CD4-positive, CD25-positive, alpha-beta regulatory T cell (primary cell): ENCODE data around the gene RRP9. TPM values are rescaled to one million over a fixed set of nuclear protein-coding genes. Genes with fewer than 3 reads are reported as not detected.
"Not testable (repeated sequence)": the region's sequence is repeated elsewhere in the genome, so short reads cannot be mapped to it uniquely, and the experiment has no call there.

Source experiments
- ATAC-seq, 2 donors: fragments of 150-1000 bp; cut with Tn5 transposase; one replicate each; pipeline ENCODE4 v1.10.0; 2021; ENCODE audit warnings: low read depth in 2 of 2, moderate number of reproducible peaks in 2 of 2, moderate library complexity in 1 of 2
- DNase-seq, 3 donors: peaks; one replicate each; pipeline versions ENCODE4 v3.0.0 to v3.0.0-alpha.2; 2012 to 2022; ENCODE audit warnings: mixed read lengths in 1 of 3
- H3K27ac ChIP-seq: one replicate; pipeline ENCODE4 v1.7.0; 2013; ENCODE audit warnings: mild to moderate bottlenecking, low read length; ENCODE audit not compliant: insufficient read depth, poor library complexity, severe bottlenecking
- H3K27me3 ChIP-seq: one replicate; pipeline ENCODE4 v1.7.0; 2013; ENCODE audit warnings: low read length; ENCODE audit not compliant: control insufficient read depth, insufficient read depth
- H3K36me3 ChIP-seq: one replicate; pipeline ENCODE4 v1.7.0; 2013; ENCODE audit warnings: mild to moderate bottlenecking, low read length, moderate library complexity; ENCODE audit not compliant: control insufficient read depth, insufficient read depth
- H3K4me1 ChIP-seq: 2 replicates; pipeline ENCODE4 v1.7.0; 2013; ENCODE audit warnings: mild to moderate bottlenecking, low read length; ENCODE audit not compliant: insufficient read depth, control insufficient read depth, poor library complexity, severe bottlenecking
- H3K4me3 ChIP-seq: one replicate; pipeline ENCODE4 v1.7.0; 2013; ENCODE audit warnings: low read depth, mild to moderate bottlenecking, low read length, moderate library complexity
- H3K9me3 ChIP-seq, 2 experiments: 1 replicate in 1 of 2; 2 replicates in 1 of 2; pipeline ENCODE4 v1.7.0; 2013; ENCODE audit warnings: low read length in 2 of 2, mild to moderate bottlenecking in 1 of 2, moderate library complexity in 1 of 2; ENCODE audit not compliant: control insufficient read depth in 2 of 2
- H3K27ac Mint-ChIP-seq, 3 donors: one replicate each; pipeline ENCODE4 v1.8.0; 2020 to 2022; ENCODE audit warnings: mild to moderate bottlenecking in 3 of 3, mixed read lengths in 3 of 3, moderate library complexity in 2 of 3
- H3K27me3 Mint-ChIP-seq: one replicate; pipeline ENCODE4 v1.8.0; 2022; ENCODE audit warnings: mild to moderate bottlenecking, mixed read lengths
- H3K36me3 Mint-ChIP-seq: one replicate; pipeline ENCODE4 v1.8.0; 2020; ENCODE audit warnings: mixed read lengths
- H3K4me1 Mint-ChIP-seq, 4 donors: one replicate each; pipeline ENCODE4 v1.8.0; 2020 to 2022; ENCODE audit warnings: mixed read lengths in 4 of 4, mild to moderate bottlenecking in 1 of 4
- H3K4me3 Mint-ChIP-seq, 4 donors: one replicate each; pipeline ENCODE4 v1.8.0; 2020 to 2022; ENCODE audit warnings: mild to moderate bottlenecking in 4 of 4, mixed read lengths in 4 of 4, moderate library complexity in 3 of 4
- H3K9me3 Mint-ChIP-seq, 7 donors: one replicate each; pipeline ENCODE4 v1.8.0; 2020 to 2022; ENCODE audit warnings: mixed read lengths in 7 of 7, mild to moderate bottlenecking in 3 of 7, moderate library complexity in 2 of 7
- polyA plus RNA-seq, 4 donors: library from polyadenylated mRNA; unstranded; fragments of 300-500 nt; fragmentation: Illumina TruSeq; gene quantifications; one replicate each; pipeline ENCODE4 v1.2.3, GENCODE V29; 2021
- total RNA-seq: library from RNA; stranded (reverse); gene quantifications from one replicate; pipeline ENCODE4 v1.2.3, GENCODE V29; 2022

RRP9 gene
- total RNA-seq = 11.2 TPM
- polyA plus RNA-seq = 10 to 100 TPM; 17.0 to 25.4 (median 23.2) TPM

GRCh38 chr3:51941798-51942602 is at the start of gene RRP9, which contains the start of gene PARP3:
RRP9 (minus strand) TSS chr3:51941904; CDS start chr3:51941867, 37 bp downstream.
PARP3 (plus strand) TSS chr3:51942363; CDS start chr3:51943356, 993 bp downstream.
- no peaks in the 10 kb centered on the region for H3K27me3 ChIP-seq
- peaks cover 16% of the 10 kb centered on the region for H3K36me3 ChIP-seq
- peaks cover 30% of the 10 kb centered on the region for H3K4me1 ChIP-seq
- H3K27ac ChIP-seq = peak within 1 kb of the TSS; percentile 74
- Mint-ChIP-seq H3K9me3 (no peaks in the 10 kb centered on the region), H3K36me3 (peaks cover 8% of the 10 kb centered on the region), H3K27ac (peak within 1 kb of the TSS; percentile 84 to 95 (median 94)), H3K4me3 (peak within 1 kb of the TSS; percentile 90 to 96 (median 94)), H3K27me3 (peaks cover 4% of the 10 kb centered on the region), H3K4me1 (peaks cover 0 to 44% (median 26%) of the 10 kb centered on the region in 4 donors)
- DNase-seq (peak; percentile 99 to 100 (median 99)), ATAC-seq (peak; percentile 91 to 94)
- peak within 1 kb of the TSS; percentile 71 for H3K4me3 ChIP-seq
- H3K9me3 ChIP-seq = no peaks in the 10 kb centered on the region

- not testable (repeated sequence) for H3K27ac ChIP-seq, H3K4me3 Mint-ChIP-seq, H3K9me3 Mint-ChIP-seq, DNase-seq, H3K27ac Mint-ChIP-seq, H3K9me3 ChIP-seq, H3K27me3 Mint-ChIP-seq, ATAC-seq, H3K4me3 ChIP-seq, H3K27me3 ChIP-seq
- peaks cover 15% of the 10 kb centered on the region for H3K36me3 Mint-ChIP-seq
- Histone ChIP-seq H3K36me3 (peaks cover 21% of the 10 kb centered on the region), H3K4me1 (peaks cover 21% of the 10 kb centered on the region)
- H3K4me1 Mint-ChIP-seq = peaks cover 0 to 39% (median 27%) of the 10 kb centered on the region in 4 donors
Observed at GRCh38 chr3:51990501-51990971, 48.8 kb upstream of the RRP9 start.

- no peak overlapping the region for H3K27ac ChIP-seq
- H3K36me3 ChIP-seq = peaks cover 11% of the 10 kb centered on the region
- Mint-ChIP-seq H3K4me3 (peak overlapping the region in 2 of 4 donors; percentile 4 to 78), H3K9me3 (peaks cover 0 to 1% (median 0%) of the 10 kb centered on the region in 7 donors), H3K27me3 (no peaks in the 10 kb centered on the region), H3K4me1 (peaks cover 0 to 25% (median 17%) of the 10 kb centered on the region in 4 donors), H3K36me3 (peaks cover 4% of the 10 kb centered on the region), H3K27ac (peak overlapping the region in 2 of 3 donors; percentile 75 to 88)
- H3K4me1 ChIP-seq = peaks cover 12% of the 10 kb centered on the region
- H3K27me3 ChIP-seq = no peaks in the 10 kb centered on the region
- no peak overlapping the region for H3K4me3 ChIP-seq
- ATAC-seq (no peak), DNase-seq (no peak)
- no peaks in the 10 kb centered on the region for H3K9me3 ChIP-seq
Observed at GRCh38 chr3:51988286-51989146, 46.8 kb upstream of the RRP9 start.

- peaks cover 0 to 1% (median 0%) of the 10 kb centered on the region in 7 donors for H3K9me3 Mint-ChIP-seq
- Histone ChIP-seq H3K36me3 (peaks cover 7% of the 10 kb centered on the region), H3K27ac (no peak overlapping the region), H3K9me3 (no peaks in the 10 kb centered on the region), H3K4me3 (no peak overlapping the region), H3K27me3 (no peaks in the 10 kb centered on the region), H3K4me1 (peaks cover 17% of the 10 kb centered on the region)
- H3K4me3 Mint-ChIP-seq = peak overlapping the region in 1 of 4 donors; percentile 47
- peaks cover 4% of the 10 kb centered on the region for H3K36me3 Mint-ChIP-seq
- H3K27me3 Mint-ChIP-seq = no peaks in the 10 kb centered on the region
- no peak for DNase-seq
- peaks cover 3 to 27% (median 18%) of the 10 kb centered on the region in 4 donors for H3K4me1 Mint-ChIP-seq
- no peak for ATAC-seq
- no peak overlapping the region for H3K27ac Mint-ChIP-seq
Observed at GRCh38 chr3:51987568-51987967, 45.9 kb upstream of the RRP9 start.

GRCh38 chr3:51986010-51986947 is 44.6 kb upstream of the RRP9 start:
- Mint-ChIP-seq H3K4me3 (peak overlapping the region in 1 of 4 donors; percentile 94), H3K27me3 (no peaks in the 10 kb centered on the region)
- no peak for ATAC-seq

GRCh38 chr3:51985063-51985462 is 43.4 kb upstream of the RRP9 start:
- no peaks in the 10 kb centered on the region for H3K9me3 ChIP-seq
- Mint-ChIP-seq H3K9me3 (peaks cover 0 to 1% (median 0%) of the 10 kb centered on the region in 7 donors), H3K27me3 (no peaks in the 10 kb centered on the region), H3K4me1 (peaks cover 8 to 33% (median 19%) of the 10 kb centered on the region in 4 donors), H3K4me3 (peak overlapping the region; percentile 52 to 94 (median 82)), H3K36me3 (no peaks in the 10 kb centered on the region), H3K27ac (peak overlapping the region in 2 of 3 donors; percentile 47 to 98)
- peaks cover 30% of the 10 kb centered on the region for H3K4me1 ChIP-seq
- H3K36me3 ChIP-seq = no peaks in the 10 kb centered on the region
- ATAC-seq (no peak), DNase-seq (no peak)
- H3K27ac ChIP-seq = no peak overlapping the region
- H3K27me3 ChIP-seq = no peaks in the 10 kb centered on the region
- H3K4me3 ChIP-seq = no peak overlapping the region

More at GRCh38 chr3:51986010-51986947, 44.6 kb upstream of the RRP9 start:
- DNase-seq = no peak
- no peak overlapping the region for H3K4me3 ChIP-seq
- Mint-ChIP-seq H3K36me3 (peaks cover 2% of the 10 kb centered on the region), H3K9me3 (peaks cover 0 to 1% (median 0%) of the 10 kb centered on the region in 7 donors), H3K27ac (no peak overlapping the region), H3K4me1 (peaks cover 8 to 29% (median 19%) of the 10 kb centered on the region in 4 donors)
- peaks cover 26% of the 10 kb centered on the region for H3K4me1 ChIP-seq
- no peaks in the 10 kb centered on the region for H3K36me3 ChIP-seq
- H3K27me3 ChIP-seq = no peaks in the 10 kb centered on the region
- no peaks in the 10 kb centered on the region for H3K9me3 ChIP-seq
- peak overlapping the region; percentile 8 for H3K27ac ChIP-seq
